ENCODE data around the gene MRPL55.
A peak's percentile ranks its signal among the peaks of the same experiment; 100 is the strongest.
"Not testable (repeated sequence)": the region's sequence is repeated elsewhere in the genome, so short reads cannot be mapped to it uniquely, and the experiment has no call there.

MRPL55 gene

GRCh38 chr1:228125185-228125584 is 16.1 kb upstream of the MRPL55 start:
- no peak for DNase-seq

DNA sequence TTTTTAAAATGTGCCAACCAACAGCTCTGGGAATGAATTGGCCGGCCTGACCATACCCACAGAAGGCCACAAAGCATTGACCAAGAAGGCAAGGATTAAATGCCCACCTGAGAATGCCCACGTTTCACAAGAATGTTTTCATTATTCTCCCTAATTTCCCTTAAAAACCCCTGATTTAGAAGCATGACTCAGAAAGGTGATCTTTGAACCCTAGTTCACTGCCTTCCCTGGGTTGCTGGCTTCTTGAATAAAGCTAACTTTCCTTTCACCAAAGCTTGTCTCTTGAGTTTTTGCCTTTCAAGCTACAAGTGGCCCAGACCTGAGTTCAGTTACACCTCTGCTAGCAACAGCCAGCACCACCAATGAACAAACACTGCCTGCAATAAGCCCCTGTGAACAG is 14.4 kb upstream of the MRPL55 start:
- no peak for DNase-seq

DNA sequence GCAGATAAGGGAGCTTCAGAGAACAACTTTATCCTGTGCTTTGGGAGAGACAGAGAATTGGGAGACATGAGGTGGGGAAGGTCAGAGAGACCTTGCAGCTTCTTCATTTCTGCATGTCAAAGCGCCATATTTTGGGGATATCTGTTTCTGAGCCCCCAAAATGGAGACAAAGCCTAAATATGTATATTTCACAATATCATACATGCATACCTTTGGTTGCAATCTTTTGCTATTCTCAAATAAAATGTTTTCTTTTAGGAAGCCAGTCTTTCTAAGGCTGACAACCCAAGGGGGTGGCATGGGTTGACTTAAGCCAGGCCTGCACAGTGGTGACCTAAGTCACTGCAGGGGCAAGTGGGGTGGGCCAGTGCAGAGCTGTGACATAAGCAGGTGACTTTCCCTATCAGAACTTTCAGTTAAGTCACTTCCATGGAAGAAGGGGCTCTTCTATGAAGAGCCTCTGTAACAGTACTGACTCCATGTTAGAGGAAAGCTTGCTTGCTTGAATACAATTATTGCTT is 13.9 kb upstream of the MRPL55 start:
- no peak for DNase-seq

DNA sequence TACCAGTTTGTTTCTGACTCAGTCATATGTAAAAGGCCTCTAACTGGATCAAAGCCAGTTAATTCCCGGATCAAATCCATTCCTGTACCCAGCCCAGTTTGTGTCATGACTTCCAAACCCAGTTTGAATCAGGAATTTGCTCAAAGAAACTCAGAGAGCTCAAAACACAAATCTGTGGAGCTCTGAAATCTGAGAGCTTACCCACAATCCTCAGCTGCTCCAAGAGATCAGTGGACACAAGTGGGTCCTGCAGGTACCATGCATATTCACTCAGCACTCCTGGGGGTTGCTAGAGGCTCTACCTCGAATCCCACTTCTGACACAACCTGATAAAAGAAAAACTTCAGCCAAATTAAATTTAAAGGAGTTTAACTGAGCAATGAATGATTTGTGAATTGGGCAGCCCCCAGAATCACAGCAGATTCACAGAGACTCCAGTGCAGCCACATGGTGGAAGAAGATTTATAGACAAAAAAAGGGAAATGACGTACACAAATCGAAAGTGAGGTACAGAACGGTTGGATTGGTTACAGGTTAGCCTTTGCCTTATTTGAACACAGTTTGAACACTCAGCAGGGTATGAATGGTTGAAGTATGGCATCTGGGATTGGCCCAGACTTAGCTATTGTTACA is 11.9 kb upstream of the MRPL55 start:
- no peak for DNase-seq

DNA sequence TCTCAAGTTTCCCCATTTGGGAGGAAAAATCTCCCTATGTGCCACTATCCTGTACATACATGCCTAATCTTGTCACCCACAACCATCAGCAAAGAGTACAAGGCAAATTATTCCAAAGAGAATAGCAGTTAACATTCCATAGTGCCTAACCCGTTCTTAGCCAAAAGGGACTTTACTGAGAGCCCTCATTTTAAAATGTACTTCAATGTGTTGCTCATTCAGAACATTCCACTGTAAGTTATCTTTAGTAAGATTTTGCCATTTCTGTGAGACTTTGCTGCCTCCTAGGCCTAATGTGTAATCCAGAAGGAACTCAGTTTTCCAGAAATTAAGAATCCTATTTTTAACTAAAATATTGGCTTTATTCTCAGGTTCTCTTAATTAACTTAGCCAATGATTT is 11.3 kb upstream of the MRPL55 start:
- no peak for DNase-seq

GRCh38 chr1:228118040-228118439 is 8.9 kb upstream of the MRPL55 start:
- no peak for DNase-seq

DNA sequence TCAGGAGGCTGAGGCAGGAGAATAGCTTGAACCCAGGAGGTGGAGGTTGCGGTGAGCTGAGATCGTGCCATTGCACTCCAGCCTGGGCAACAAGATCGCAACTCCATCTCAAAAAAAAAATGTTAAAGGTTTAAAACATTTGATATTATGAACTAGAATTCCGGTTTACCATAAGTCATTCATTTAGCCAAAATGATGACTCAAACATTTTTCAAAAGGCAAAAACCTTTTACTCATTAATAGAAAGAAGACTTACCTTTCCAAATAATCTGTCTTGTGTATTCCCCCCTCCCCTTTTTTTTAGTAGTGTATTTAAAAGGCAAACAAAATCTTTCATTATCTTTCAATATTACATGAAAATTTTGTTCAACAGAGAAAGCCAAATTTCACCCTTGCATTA is 8.2 kb upstream of the MRPL55 start:
- DNase-seq, result no peak

DNA sequence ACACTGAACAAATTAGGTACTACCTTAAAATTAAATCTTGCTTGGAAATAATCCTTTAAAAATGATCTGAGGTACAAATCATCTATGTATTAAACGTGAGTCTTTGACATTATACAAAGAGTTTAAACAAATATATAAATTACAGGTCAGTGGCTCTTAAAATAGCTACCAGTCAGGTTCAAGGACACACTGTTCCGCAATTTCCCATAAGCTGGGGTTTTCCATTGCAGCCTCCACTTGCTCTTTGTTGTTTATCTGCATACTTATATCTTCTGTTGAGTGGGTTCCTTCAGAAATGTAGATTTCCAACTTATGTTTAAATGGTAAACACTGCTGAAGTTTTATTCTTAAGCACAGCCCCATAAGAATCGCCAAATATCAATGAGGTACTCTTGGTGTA is 5.7 kb upstream of the MRPL55 start:
- DNase-seq, result no peak

- no peak for DNase-seq
Measured at GRCh38 chr1:228112617-228113016, 3.5 kb upstream of the MRPL55 start.

- DNase-seq, result no peak
Measured at GRCh38 chr1:228112167-228112566, 3.1 kb upstream of the MRPL55 start.

DNA sequence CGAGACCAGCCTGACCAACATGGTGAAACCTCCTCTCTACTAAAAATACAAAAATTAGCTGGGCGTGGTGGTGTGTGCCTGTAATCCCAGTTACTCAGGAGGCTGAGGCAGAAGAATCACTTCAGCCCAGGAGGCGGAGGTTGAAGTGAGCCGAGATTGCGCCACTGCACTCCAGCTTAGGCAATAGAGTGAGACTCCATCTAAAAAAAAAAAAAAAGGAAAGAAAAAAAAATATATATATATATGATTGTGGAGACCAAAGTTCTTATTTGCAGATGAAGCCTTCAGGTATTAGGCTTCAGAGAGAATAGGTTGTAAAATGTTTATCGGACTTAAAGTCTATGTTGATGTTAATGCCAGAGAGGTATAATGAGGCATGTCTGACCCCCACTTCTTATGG is 2.2 kb upstream of the MRPL55 start:
- not testable (repeated sequence) for DNase-seq

DNA sequence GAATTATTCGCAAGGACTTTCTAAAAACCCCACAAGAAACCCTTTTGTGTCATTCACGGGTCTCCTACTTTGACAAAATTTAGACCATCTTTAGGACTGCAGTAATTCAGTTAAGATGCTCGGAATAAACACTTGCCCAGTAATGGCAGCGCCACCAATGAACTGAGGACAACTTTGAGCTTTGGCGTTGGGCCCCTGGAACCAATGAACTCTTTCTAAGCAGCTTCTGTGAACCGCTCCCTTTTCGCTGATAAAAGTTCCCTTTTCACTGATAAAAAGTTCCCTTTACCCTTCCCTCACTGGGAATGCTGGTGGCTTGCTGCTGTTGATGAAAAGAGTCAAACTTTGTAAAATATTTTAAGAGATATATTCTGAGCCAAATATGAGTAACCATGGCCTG is 1.5 kb upstream of the MRPL55 start:
- no peak for DNase-seq

GRCh38 chr1:228109962-228110488 is 926 bp upstream of the MRPL55 start:
- peak in 2 of 58 donors; percentile 57 to 61 for DNase-seq

- no peak for DNase-seq
Measured at GRCh38 chr1:228108742-228109072, 392 bp downstream of the MRPL55 start.

- no peak for DNase-seq
Measured at GRCh38 chr1:228108055-228108690, 926 bp downstream of the MRPL55 start.

- no peak for DNase-seq
Measured at GRCh38 chr1:228107636-228108035, 1.5 kb downstream of the MRPL55 start.

GRCh38 chr1:228106800-228107054 is 2.4 kb downstream of the MRPL55 start:
- DNase-seq, result no peak

DNA sequence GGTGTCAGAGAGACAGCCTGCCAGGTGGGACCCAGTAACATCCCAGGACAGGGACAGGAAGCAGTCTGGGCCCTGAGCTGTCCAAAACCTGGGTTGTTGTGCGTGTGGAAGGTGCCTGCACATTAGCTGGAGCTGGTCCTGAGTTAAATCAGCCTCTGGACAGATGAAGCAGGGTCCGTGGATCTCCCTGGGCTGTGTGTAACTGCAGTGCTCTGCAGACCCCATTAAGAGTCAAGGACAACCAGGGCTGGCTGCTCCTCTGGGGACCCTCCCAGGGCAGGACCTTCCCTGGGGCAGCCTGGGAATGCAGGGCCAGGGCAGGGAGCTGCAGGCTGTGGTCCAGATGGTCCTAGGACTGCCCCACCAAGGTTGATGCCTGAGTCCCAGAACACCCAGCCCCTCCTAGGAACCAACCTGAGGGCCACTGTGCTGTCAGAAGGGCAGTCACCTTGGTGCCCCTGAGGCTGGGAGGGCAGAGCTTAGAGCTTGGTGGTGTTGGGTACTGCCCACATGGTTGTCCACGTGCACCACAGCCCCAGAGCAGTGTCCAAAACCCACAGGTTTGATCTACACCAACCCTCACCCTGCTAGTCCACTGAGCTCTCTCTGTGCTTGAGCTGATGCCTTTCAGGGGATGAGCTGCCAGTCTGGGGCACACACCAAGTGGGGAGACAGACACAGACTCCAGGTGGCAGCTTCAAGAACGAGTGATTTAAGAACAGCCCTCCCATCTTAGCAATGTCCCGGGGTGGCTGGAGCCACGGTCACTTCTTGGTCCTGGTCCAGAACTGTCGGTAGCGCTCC is 2.9 kb downstream of the MRPL55 start:
- DNase-seq, result no peak

GRCh38 chr1:228105270-228105995 is 3.7 kb downstream of the MRPL55 start:
- DNase-seq, result no peak

DNA sequence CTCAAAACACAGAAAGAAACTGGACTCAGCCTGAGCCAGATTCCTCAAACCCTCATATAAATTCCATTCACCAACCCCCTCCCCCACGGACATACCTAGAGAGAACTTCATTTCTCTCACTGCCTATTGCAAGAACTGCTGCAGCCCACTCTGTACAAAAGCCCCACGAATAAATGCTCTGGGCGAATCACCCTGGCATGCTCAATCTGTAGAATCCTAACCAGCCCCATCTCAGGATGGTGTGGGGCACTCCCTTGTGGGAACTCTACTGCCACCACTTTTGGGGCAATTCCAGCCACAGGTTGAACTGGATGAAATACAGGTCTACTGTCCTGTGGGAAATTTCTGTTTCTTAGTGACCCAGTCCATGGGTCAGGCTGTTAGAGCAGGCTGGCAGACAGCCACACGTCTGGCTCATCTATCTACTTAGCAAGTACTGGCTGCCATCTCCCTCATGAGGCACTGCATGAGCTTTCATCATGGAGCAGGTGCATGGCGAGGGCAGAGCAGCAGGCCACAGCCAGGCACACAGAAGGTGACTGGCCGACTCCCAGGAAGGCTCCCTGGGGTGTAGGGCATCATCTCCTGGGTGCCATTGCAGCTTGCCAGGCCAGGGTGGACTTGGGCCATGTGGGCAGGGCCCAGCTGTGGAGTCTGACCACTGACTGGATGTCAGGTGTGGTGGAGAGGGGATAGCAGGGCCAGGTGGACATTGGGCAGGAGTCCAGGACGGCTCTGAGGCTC is 4.4 kb downstream of the MRPL55 start:
- no peak for DNase-seq
